WTC11 (cell line): ENCODE measurements around the gene IFT122. TPM values are rescaled to one million over a fixed set of nuclear protein-coding genes. Genes with fewer than 3 reads are reported as not detected.

Experiments
- ATAC-seq: fragments of 200-7000 bp; cut with Tn5 transposase; 2 replicates; pipeline ENCODE4 v1.10.0; 2021; ENCODE audit warnings: mild to moderate bottlenecking, moderate library complexity
- CTCF ChIA-PET: fragments of 300-600 bp; sonication (Branson Sonifier 250); formaldehyde crosslinking; loops from one replicate; lab custom pipeline; 2021; ENCODE audit warnings: antibody characterized with exemption; lab: Charles Lee
- POLR2A ChIA-PET: fragments of 350-600 bp; sonication (Branson Sonifier 250); formaldehyde crosslinking; loops from one replicate; lab custom pipeline; 2021; ENCODE audit warnings: antibody characterized with exemption; lab: Charles Lee
- DNase-seq: peaks from one replicate; pipeline ENCODE4 v3.0.0; 2021; ENCODE audit warnings: low spot score
- H3K27ac Mint-ChIP-seq: 2 replicates; pipeline ENCODE4 v1.8.0; 2021; ENCODE audit warnings: mixed read lengths
- H3K27me3 Mint-ChIP-seq: 2 replicates; pipeline ENCODE4 v1.8.0; 2021; ENCODE audit warnings: low read depth, mild to moderate bottlenecking, moderate library complexity, mixed read lengths
- H3K36me3 Mint-ChIP-seq: 2 replicates; pipeline ENCODE4 v1.8.0; 2021; ENCODE audit warnings: mixed read lengths
- H3K4me1 Mint-ChIP-seq: 2 replicates; pipeline ENCODE4 v1.8.0; 2022; ENCODE audit warnings: mixed read lengths
- H3K4me3 Mint-ChIP-seq: 2 replicates; pipeline ENCODE4 v1.8.0; 2021; ENCODE audit warnings: mild to moderate bottlenecking, moderate library complexity, mixed read lengths
- H3K9me3 Mint-ChIP-seq: 2 replicates; pipeline ENCODE4 v1.8.0; 2021; ENCODE audit warnings: mixed read lengths
- ELF4 ChIP-seq: sonication (generic); formaldehyde crosslinking; IDR thresholded peaks from 2 replicates; pipeline ENCODE4 v1.8.1; 2022; ENCODE audit warnings: low read depth, mild to moderate bottlenecking, moderate library complexity, missing genetic modification reagents
- HMGA2 ChIP-seq: fragments of 250-450 bp; sonication (Bioruptor Pico); IDR thresholded peaks from 2 replicates; pipeline ENCODE4 v1.4.0; 2021; ENCODE audit warnings: mild to moderate bottlenecking, moderate library complexity
- JUN ChIP-seq: sonication (generic); formaldehyde crosslinking; IDR thresholded peaks from 2 replicates; pipeline ENCODE4 v1.8.0; 2023; ENCODE audit warnings: mild to moderate bottlenecking, missing genetic modification reagents
- MXD4 ChIP-seq: fragments of 250-450 bp; sonication (Bioruptor Pico); IDR thresholded peaks from 2 replicates; pipeline ENCODE4 v1.8.0; 2021; ENCODE audit warnings: mild to moderate bottlenecking, moderate library complexity, borderline replicate concordance
- NR2C2 ChIP-seq: sonication (generic); formaldehyde crosslinking; IDR thresholded peaks from 2 replicates; pipeline ENCODE4 v1.8.0; 2022; ENCODE audit warnings: mild to moderate bottlenecking, missing genetic modification reagents
- OVOL2 ChIP-seq: fragments of 250-450 bp; sonication (Bioruptor Pico); IDR thresholded peaks from 2 replicates; pipeline ENCODE4 v1.9.0; 2021; ENCODE audit warnings: mild to moderate bottlenecking, borderline replicate concordance
- TP53 ChIP-seq: sonication (generic); formaldehyde crosslinking; IDR thresholded peaks from 2 replicates; pipeline ENCODE4 v1.8.1; 2023; ENCODE audit warnings: mild to moderate bottlenecking, missing genetic modification reagents
- ZBTB21 ChIP-seq: sonication (generic); formaldehyde crosslinking; IDR thresholded peaks from 2 replicates; pipeline ENCODE4 v1.8.1; 2023; ENCODE audit warnings: mild to moderate bottlenecking, missing genetic modification reagents, borderline replicate concordance
- ZNF317 ChIP-seq: sonication (generic); formaldehyde crosslinking; IDR thresholded peaks from 2 replicates; pipeline ENCODE4 v1.8.1; 2023; ENCODE audit warnings: low read depth, mild to moderate bottlenecking, moderate library complexity, missing genetic modification reagents, borderline replicate concordance
- total RNA-seq: library from RNA; stranded (reverse); gene quantifications from 3 replicates; pipeline ENCODE4 v1.2.3, GENCODE V29; 2021
- TF ChIP-seq, protein P1 (sequence below): sonication (generic); formaldehyde crosslinking; IDR thresholded peaks from 2 replicates; pipeline ENCODE4 v1.8.0; 2022; ENCODE audit warnings: missing genetic modification reagents
- TF ChIP-seq, protein P2 (sequence below): sonication (generic); formaldehyde crosslinking; IDR thresholded peaks from 2 replicates; pipeline ENCODE4 v1.8.1; 2023; ENCODE audit warnings: mild to moderate bottlenecking, missing genetic modification reagents, moderate library complexity
- TF ChIP-seq, protein P3 (sequence below): fragments of 250-450 bp; sonication (Bioruptor Pico); IDR thresholded peaks from 2 replicates; pipeline ENCODE4 v1.9.0; 2021; ENCODE audit warnings: mild to moderate bottlenecking, borderline replicate concordance
- TF ChIP-seq, protein P4 (sequence below): sonication (generic); formaldehyde crosslinking; IDR thresholded peaks from 2 replicates; pipeline ENCODE4 v1.8.0; 2022; ENCODE audit warnings: mild to moderate bottlenecking, missing genetic modification reagents
- TF ChIP-seq, protein P5 (sequence below): sonication (generic); formaldehyde crosslinking; IDR thresholded peaks from 2 replicates; pipeline ENCODE4 v1.8.1; 2022; ENCODE audit warnings: mild to moderate bottlenecking, missing genetic modification reagents, moderate library complexity, borderline replicate concordance
- TF ChIP-seq, protein P6 (sequence below): sonication (generic); formaldehyde crosslinking; conservative IDR thresholded peaks from 2 replicates; pipeline ENCODE4 v1.8.1; 2023; ENCODE audit warnings: mild to moderate bottlenecking, low read depth, missing genetic modification reagents, moderate library complexity
- TF ChIP-seq, protein P7 (sequence below): fragments of 250-450 bp; sonication (Bioruptor Pico); IDR thresholded peaks from 2 replicates; pipeline ENCODE4 v1.9.0; 2021; ENCODE audit warnings: mild to moderate bottlenecking
- TF ChIP-seq, protein P8 (sequence below): sonication (generic); formaldehyde crosslinking; IDR thresholded peaks from 2 replicates; pipeline ENCODE4 v1.8.1; 2022; ENCODE audit warnings: low read depth, missing genetic modification reagents, borderline replicate concordance

Gene IFT122
- total RNA-seq, 1 experiment from 2014 or later, result 22.8 TPM

DNA sequence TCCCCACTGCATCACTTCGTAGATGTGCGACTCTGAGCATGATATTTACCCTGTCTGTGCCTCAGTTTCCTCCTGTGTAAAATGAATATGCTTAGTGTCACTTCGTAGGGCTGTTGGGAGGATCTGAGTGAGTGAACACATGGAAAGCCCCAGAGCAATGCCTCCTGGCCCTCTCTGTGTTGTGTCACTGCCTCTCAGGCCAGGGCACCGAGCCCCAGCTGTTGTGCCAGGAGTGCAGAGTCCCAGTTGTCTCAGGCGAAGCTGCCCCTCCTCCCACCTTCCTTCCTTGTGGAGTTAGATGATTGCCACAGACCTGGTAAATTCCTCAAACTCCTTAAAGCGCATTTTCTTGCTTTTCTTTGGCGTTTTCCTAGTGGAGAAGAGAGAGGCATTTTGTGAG is 37.8 kb upstream of the IFT122 start (continued):
- TF ChIP-seq, protein P1, sequence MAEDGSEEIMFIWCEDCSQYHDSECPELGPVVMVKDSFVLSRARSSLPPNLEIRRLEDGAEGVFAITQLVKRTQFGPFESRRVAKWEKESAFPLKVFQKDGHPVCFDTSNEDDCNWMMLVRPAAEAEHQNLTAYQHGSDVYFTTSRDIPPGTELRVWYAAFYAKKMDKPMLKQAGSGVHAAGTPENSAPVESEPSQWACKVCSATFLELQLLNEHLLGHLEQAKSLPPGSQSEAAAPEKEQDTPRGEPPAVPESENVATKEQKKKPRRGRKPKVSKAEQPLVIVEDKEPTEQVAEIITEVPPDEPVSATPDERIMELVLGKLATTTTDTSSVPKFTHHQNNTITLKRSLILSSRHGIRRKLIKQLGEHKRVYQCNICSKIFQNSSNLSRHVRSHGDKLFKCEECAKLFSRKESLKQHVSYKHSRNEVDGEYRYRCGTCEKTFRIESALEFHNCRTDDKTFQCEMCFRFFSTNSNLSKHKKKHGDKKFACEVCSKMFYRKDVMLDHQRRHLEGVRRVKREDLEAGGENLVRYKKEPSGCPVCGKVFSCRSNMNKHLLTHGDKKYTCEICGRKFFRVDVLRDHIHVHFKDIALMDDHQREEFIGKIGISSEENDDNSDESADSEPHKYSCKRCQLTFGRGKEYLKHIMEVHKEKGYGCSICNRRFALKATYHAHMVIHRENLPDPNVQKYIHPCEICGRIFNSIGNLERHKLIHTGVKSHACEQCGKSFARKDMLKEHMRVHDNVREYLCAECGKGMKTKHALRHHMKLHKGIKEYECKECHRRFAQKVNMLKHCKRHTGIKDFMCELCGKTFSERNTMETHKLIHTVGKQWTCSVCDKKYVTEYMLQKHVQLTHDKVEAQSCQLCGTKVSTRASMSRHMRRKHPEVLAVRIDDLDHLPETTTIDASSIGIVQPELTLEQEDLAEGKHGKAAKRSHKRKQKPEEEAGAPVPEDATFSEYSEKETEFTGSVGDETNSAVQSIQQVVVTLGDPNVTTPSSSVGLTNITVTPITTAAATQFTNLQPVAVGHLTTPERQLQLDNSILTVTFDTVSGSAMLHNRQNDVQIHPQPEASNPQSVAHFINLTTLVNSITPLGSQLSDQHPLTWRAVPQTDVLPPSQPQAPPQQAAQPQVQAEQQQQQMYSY (CRISPR knock-in tag), result no peak
- TF ChIP-seq, protein P2, sequence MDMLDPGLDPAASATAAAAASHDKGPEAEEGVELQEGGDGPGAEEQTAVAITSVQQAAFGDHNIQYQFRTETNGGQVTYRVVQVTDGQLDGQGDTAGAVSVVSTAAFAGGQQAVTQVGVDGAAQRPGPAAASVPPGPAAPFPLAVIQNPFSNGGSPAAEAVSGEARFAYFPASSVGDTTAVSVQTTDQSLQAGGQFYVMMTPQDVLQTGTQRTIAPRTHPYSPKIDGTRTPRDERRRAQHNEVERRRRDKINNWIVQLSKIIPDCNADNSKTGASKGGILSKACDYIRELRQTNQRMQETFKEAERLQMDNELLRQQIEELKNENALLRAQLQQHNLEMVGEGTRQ (CRISPR knock-in tag), result no peak
- TF ChIP-seq, protein P3, sequence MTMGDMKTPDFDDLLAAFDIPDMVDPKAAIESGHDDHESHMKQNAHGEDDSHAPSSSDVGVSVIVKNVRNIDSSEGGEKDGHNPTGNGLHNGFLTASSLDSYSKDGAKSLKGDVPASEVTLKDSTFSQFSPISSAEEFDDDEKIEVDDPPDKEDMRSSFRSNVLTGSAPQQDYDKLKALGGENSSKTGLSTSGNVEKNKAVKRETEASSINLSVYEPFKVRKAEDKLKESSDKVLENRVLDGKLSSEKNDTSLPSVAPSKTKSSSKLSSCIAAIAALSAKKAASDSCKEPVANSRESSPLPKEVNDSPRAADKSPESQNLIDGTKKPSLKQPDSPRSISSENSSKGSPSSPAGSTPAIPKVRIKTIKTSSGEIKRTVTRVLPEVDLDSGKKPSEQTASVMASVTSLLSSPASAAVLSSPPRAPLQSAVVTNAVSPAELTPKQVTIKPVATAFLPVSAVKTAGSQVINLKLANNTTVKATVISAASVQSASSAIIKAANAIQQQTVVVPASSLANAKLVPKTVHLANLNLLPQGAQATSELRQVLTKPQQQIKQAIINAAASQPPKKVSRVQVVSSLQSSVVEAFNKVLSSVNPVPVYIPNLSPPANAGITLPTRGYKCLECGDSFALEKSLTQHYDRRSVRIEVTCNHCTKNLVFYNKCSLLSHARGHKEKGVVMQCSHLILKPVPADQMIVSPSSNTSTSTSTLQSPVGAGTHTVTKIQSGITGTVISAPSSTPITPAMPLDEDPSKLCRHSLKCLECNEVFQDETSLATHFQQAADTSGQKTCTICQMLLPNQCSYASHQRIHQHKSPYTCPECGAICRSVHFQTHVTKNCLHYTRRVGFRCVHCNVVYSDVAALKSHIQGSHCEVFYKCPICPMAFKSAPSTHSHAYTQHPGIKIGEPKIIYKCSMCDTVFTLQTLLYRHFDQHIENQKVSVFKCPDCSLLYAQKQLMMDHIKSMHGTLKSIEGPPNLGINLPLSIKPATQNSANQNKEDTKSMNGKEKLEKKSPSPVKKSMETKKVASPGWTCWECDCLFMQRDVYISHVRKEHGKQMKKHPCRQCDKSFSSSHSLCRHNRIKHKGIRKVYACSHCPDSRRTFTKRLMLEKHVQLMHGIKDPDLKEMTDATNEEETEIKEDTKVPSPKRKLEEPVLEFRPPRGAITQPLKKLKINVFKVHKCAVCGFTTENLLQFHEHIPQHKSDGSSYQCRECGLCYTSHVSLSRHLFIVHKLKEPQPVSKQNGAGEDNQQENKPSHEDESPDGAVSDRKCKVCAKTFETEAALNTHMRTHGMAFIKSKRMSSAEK (CRISPR knock-in tag), result no peak
- TF ChIP-seq, protein P4, sequence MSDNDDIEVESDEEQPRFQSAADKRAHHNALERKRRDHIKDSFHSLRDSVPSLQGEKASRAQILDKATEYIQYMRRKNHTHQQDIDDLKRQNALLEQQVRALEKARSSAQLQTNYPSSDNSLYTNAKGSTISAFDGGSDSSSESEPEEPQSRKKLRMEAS, result no peak
- TF ChIP-seq, protein P5, sequence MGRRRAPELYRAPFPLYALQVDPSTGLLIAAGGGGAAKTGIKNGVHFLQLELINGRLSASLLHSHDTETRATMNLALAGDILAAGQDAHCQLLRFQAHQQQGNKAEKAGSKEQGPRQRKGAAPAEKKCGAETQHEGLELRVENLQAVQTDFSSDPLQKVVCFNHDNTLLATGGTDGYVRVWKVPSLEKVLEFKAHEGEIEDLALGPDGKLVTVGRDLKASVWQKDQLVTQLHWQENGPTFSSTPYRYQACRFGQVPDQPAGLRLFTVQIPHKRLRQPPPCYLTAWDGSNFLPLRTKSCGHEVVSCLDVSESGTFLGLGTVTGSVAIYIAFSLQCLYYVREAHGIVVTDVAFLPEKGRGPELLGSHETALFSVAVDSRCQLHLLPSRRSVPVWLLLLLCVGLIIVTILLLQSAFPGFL (CRISPR knock-in tag), result no peak
- TF ChIP-seq, protein P6, sequence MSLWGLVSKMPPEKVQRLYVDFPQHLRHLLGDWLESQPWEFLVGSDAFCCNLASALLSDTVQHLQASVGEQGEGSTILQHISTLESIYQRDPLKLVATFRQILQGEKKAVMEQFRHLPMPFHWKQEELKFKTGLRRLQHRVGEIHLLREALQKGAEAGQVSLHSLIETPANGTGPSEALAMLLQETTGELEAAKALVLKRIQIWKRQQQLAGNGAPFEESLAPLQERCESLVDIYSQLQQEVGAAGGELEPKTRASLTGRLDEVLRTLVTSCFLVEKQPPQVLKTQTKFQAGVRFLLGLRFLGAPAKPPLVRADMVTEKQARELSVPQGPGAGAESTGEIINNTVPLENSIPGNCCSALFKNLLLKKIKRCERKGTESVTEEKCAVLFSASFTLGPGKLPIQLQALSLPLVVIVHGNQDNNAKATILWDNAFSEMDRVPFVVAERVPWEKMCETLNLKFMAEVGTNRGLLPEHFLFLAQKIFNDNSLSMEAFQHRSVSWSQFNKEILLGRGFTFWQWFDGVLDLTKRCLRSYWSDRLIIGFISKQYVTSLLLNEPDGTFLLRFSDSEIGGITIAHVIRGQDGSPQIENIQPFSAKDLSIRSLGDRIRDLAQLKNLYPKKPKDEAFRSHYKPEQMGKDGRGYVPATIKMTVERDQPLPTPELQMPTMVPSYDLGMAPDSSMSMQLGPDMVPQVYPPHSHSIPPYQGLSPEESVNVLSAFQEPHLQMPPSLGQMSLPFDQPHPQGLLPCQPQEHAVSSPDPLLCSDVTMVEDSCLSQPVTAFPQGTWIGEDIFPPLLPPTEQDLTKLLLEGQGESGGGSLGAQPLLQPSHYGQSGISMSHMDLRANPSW (CRISPR knock-in tag), result no peak
- TF ChIP-seq ZNF317 (CRISPR knock-in tag) (no peak), TP53 (no peak), HMGA2 (no peak)

DNA sequence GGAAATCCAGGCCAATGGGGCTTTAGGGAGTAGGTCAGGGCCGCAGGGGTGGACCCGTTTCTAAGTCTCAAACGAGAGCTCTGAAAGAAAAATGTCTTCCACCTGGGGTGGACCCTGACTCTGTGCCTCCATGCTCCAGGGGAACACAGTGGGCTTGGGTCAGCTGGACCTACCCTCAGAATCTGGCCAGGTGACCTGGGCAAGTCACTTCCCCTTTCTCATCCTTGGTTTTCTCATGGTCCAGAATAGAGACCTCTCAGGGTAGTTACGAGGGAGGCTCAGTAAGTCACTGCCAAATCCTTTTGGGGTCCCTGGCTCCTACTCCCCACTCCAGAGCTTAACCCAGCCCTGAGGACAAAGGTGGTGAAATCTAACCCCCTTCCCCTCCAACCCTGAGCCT is 37.4 kb upstream of the IFT122 start:
- Mint-ChIP-seq H3K4me3 (no peak overlapping the region), H3K9me3 (no peaks in the 10 kb centered on the region), H3K36me3 (no peaks in the 10 kb centered on the region), H3K27ac (no peak overlapping the region), H3K27me3 (no peaks in the 10 kb centered on the region; the same call in 1 of the 2 replicates), H3K4me1 (peaks cover 9% of the 10 kb centered on the region)
- DNase-seq (no peak), ATAC-seq (no peak)
- POLR2A ChIA-PET, result no interaction called here
- CTCF ChIA-PET, result no interaction called here
- TF ChIP-seq NR2C2 (CRISPR knock-in tag) (no peak), ELF4 (CRISPR knock-in tag) (no peak), JUN (CRISPR knock-in tag) (no peak), OVOL2 (CRISPR knock-in tag) (no peak), MXD4 (CRISPR knock-in tag) (no peak), ZBTB21 (CRISPR knock-in tag) (no peak)
- TF ChIP-seq, protein P7, sequence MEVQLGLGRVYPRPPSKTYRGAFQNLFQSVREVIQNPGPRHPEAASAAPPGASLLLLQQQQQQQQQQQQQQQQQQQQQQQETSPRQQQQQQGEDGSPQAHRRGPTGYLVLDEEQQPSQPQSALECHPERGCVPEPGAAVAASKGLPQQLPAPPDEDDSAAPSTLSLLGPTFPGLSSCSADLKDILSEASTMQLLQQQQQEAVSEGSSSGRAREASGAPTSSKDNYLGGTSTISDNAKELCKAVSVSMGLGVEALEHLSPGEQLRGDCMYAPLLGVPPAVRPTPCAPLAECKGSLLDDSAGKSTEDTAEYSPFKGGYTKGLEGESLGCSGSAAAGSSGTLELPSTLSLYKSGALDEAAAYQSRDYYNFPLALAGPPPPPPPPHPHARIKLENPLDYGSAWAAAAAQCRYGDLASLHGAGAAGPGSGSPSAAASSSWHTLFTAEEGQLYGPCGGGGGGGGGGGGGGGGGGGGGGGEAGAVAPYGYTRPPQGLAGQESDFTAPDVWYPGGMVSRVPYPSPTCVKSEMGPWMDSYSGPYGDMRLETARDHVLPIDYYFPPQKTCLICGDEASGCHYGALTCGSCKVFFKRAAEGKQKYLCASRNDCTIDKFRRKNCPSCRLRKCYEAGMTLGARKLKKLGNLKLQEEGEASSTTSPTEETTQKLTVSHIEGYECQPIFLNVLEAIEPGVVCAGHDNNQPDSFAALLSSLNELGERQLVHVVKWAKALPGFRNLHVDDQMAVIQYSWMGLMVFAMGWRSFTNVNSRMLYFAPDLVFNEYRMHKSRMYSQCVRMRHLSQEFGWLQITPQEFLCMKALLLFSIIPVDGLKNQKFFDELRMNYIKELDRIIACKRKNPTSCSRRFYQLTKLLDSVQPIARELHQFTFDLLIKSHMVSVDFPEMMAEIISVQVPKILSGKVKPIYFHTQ (CRISPR knock-in tag), result no peak
- TF ChIP-seq, protein P8, sequence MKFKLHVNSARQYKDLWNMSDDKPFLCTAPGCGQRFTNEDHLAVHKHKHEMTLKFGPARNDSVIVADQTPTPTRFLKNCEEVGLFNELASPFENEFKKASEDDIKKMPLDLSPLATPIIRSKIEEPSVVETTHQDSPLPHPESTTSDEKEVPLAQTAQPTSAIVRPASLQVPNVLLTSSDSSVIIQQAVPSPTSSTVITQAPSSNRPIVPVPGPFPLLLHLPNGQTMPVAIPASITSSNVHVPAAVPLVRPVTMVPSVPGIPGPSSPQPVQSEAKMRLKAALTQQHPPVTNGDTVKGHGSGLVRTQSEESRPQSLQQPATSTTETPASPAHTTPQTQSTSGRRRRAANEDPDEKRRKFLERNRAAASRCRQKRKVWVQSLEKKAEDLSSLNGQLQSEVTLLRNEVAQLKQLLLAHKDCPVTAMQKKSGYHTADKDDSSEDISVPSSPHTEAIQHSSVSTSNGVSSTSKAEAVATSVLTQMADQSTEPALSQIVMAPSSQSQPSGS (CRISPR knock-in tag), result no peak
